Hematopoietic multipotent progenitor cell treated with erythropoietin and hydrocortisone succinate and interleukin-3 and kit ligand, for 6 days (in vitro differentiated cells): ENCODE results near the gene COTL1.
A peak's percentile ranks its signal among the peaks of the same experiment; 100 is the strongest.

Source experiments
- DNase-seq: peaks from one replicate; pipeline ENCODE4 v3.0.0-alpha.2; 2015

COTL1 gene

GRCh38 chr16:84594725-84595038, 23.2 kb downstream of the COTL1 start:
- DNase-seq: no peak

GRCh38 chr16:84593825-84594724, 23.8 kb downstream of the COTL1 start:
- peak; percentile 72 for DNase-seq

- no peak for DNase-seq
Observed at GRCh38 chr16:84592718-84593117, 25.2 kb downstream of the COTL1 start.

- DNase-seq: no peak
Observed at GRCh38 chr16:84589975-84590719, 27.7 kb downstream of the COTL1 start.

GRCh38 chr16:84588991-84589390, 28.9 kb downstream of the COTL1 start:
- DNase-seq: no peak

GRCh38 chr16:84585886-84586285, 32.0 kb downstream of the COTL1 start:
- DNase-seq: no peak

- no peak for DNase-seq
Observed at GRCh38 chr16:84585467-84585866, 32.4 kb downstream of the COTL1 start.

GRCh38 chr16:84584678-84585077, 33.2 kb downstream of the COTL1 start:
- DNase-seq: no peak

- DNase-seq: no peak
Observed at GRCh38 chr16:84583995-84584394, 33.9 kb downstream of the COTL1 start.

GRCh38 chr16:84582958-84583516, 34.8 kb downstream of the COTL1 start:
- no peak for DNase-seq

GRCh38 chr16:84581158-84581557, 36.7 kb downstream of the COTL1 start:
- DNase-seq: no peak

GRCh38 chr16:84579936-84580335, 37.9 kb downstream of the COTL1 start:
- DNase-seq: no peak

- DNase-seq: no peak
Observed at GRCh38 chr16:84578538-84579126, 39.2 kb downstream of the COTL1 start.

- DNase-seq: no peak
Observed at GRCh38 chr16:84577034-84577803, 40.7 kb downstream of the COTL1 start.

GRCh38 chr16:84575914-84576313, 42.0 kb downstream of the COTL1 start:
- no peak for DNase-seq

GRCh38 chr16:84574191-84574590, 43.7 kb downstream of the COTL1 start:
- DNase-seq: no peak

GRCh38 chr16:84572096-84572495, 45.8 kb downstream of the COTL1 start:
- no peak for DNase-seq

GRCh38 chr16:84571506-84571905, 46.4 kb downstream of the COTL1 start:
- no peak for DNase-seq

- no peak for DNase-seq
Observed at GRCh38 chr16:84570739-84571403, 47.0 kb downstream of the COTL1 start.

- peak; percentile 24 for DNase-seq
Observed at GRCh38 chr16:84569382-84569987, 48.4 kb downstream of the COTL1 start.

GRCh38 chr16:84568066-84568465, 49.8 kb downstream of the COTL1 start:
- DNase-seq: no peak
